ENCODE results near the gene TMEM218.

DNA sequence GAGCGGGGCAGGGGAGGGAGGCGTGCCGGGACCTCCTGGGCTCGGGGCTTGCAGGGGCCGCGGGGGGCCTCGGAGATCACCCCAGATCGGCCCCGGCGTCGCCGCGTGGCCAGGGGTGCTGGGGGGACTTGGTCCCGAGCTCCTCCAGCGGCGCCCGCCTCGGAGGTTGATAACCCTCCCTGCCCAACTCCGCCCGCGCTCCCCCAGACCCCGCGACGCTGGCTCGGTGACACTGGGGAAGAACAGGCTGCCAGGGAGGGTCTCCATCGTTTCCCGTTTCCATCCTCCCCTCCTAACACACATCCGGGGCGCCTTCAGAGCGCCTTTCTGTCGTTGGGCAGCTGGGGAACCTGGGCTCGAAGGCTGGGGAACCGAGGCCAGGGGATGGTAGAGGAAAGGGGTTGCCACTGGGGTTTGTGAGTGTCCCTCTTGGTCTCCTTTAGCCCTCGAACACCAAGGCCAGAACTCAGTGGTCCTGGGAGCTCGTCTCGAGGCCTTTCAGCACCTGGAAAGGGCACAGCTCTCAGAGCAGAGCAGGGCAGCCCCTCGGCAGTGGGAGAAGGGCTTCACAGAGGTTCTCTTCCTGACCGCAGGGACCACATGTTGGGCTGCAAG is 47.9 kb downstream of the TMEM218 start:
- TF ChIP-seq CTCF (IDR thresholded peaks at IDR 0.05) (no peak), EZH2 (IDR thresholded peaks at IDR 0.05; ENCODE audit: borderline replicate concordance, insufficient read depth, low read depth, low read length, poor library complexity, severe bottlenecking) (no peak)

All from B cell (primary cell).